ENCODE results near the gene RDH5.

The RDH5 gene

GRCh38 chr12:55684761-55685370, 35.3 kb upstream of the RDH5 start:
- Histone ChIP-seq H3K27me3 (ENCODE audit: control insufficient read depth in 1 of 2, insufficient read depth in 2 of 2, low read length in 2 of 2) (no peaks in the 10 kb centered on the region), H3K36me3 (ENCODE audit: control insufficient read depth in 1 of 2, insufficient read depth in 2 of 2, low read length in 2 of 2) (peaks cover 0 to 23% of the 10 kb centered on the region in 2 donors), H3K27ac (ENCODE audit: low read depth, low read length) (no peak overlapping the region), H3K4me3 (ENCODE audit: low read depth in 1 of 2, low read length in 2 of 2) (no peak overlapping the region), H3K9me3 (ENCODE audit: control insufficient read depth in 1 of 2, low read length in 2 of 2) (no peaks in the 10 kb centered on the region), H3K4me1 (ENCODE audit: control insufficient read depth in 1 of 2, insufficient read depth in 2 of 2, low read length in 2 of 2) (peaks cover 9 to 13% of the 10 kb centered on the region in 2 donors), H3K9ac (ENCODE audit: low read depth in 1 of 2, low read length in 2 of 2) (no peak overlapping the region)

GRCh38 chr12:55685671-55686070, 34.5 kb upstream of the RDH5 start:
- Histone ChIP-seq H3K4me1 (ENCODE audit: control insufficient read depth in 1 of 2, insufficient read depth in 2 of 2, low read length in 2 of 2) (peaks cover 9 to 13% of the 10 kb centered on the region in 2 donors), H3K27me3 (ENCODE audit: control insufficient read depth in 1 of 2, insufficient read depth in 2 of 2, low read length in 2 of 2) (no peaks in the 10 kb centered on the region), H3K9me3 (ENCODE audit: control insufficient read depth in 1 of 2, low read length in 2 of 2) (no peaks in the 10 kb centered on the region), H3K9ac (ENCODE audit: low read depth in 1 of 2, low read length in 2 of 2) (no peak overlapping the region), H3K27ac (ENCODE audit: low read depth, low read length) (no peak overlapping the region), H3K4me3 (ENCODE audit: low read depth in 1 of 2, low read length in 2 of 2) (no peak overlapping the region), H3K36me3 (ENCODE audit: control insufficient read depth in 1 of 2, insufficient read depth in 2 of 2, low read length in 2 of 2) (peaks cover 0 to 23% of the 10 kb centered on the region in 2 donors)

- H3K36me3 ChIP-seq (ENCODE audit: control insufficient read depth in 1 of 2, insufficient read depth in 2 of 2, low read length in 2 of 2): peaks cover 0 to 23% of the 10 kb centered on the region in 2 donors
- H3K4me1 ChIP-seq (ENCODE audit: control insufficient read depth in 1 of 2, insufficient read depth in 2 of 2, low read length in 2 of 2): peaks cover 3 to 7% of the 10 kb centered on the region in 2 donors
- no peaks in the 10 kb centered on the region for H3K9me3 ChIP-seq (ENCODE audit: control insufficient read depth in 1 of 2, low read length in 2 of 2)
- no peak overlapping the region for H3K9ac ChIP-seq (ENCODE audit: low read depth in 1 of 2, low read length in 2 of 2)
- no peak overlapping the region for H3K4me3 ChIP-seq (ENCODE audit: low read depth in 1 of 2, low read length in 2 of 2)
- no peaks in the 10 kb centered on the region for H3K27me3 ChIP-seq (ENCODE audit: control insufficient read depth in 1 of 2, insufficient read depth in 2 of 2, low read length in 2 of 2)
- no peak overlapping the region for H3K27ac ChIP-seq (ENCODE audit: low read depth, low read length)
Measured at GRCh38 chr12:55686366-55687010, 33.7 kb upstream of the RDH5 start.

GRCh38 chr12:55687746-55688145, 32.4 kb upstream of the RDH5 start:
- H3K27me3 ChIP-seq (ENCODE audit: control insufficient read depth in 1 of 2, insufficient read depth in 2 of 2, low read length in 2 of 2): no peaks in the 10 kb centered on the region

GRCh38 chr12:55688716-55689655, 31.2 kb upstream of the RDH5 start:
- no peak overlapping the region for H3K27ac ChIP-seq (ENCODE audit: low read depth, low read length)
- no peak overlapping the region for H3K9ac ChIP-seq (ENCODE audit: low read depth in 1 of 2, low read length in 2 of 2)
- H3K36me3 ChIP-seq (ENCODE audit: control insufficient read depth in 1 of 2, insufficient read depth in 2 of 2, low read length in 2 of 2): peaks cover 0 to 28% of the 10 kb centered on the region in 2 donors
- H3K4me3 ChIP-seq (ENCODE audit: low read depth in 1 of 2, low read length in 2 of 2): no peak overlapping the region
- no peaks in the 10 kb centered on the region for H3K4me1 ChIP-seq (ENCODE audit: control insufficient read depth in 1 of 2, insufficient read depth in 2 of 2, low read length in 2 of 2)
- no peaks in the 10 kb centered on the region for H3K9me3 ChIP-seq (ENCODE audit: control insufficient read depth in 1 of 2, low read length in 2 of 2)
- H3K27me3 ChIP-seq (ENCODE audit: control insufficient read depth in 1 of 2, insufficient read depth in 2 of 2, low read length in 2 of 2): no peaks in the 10 kb centered on the region

More at GRCh38 chr12:55687746-55688145, 32.4 kb upstream of the RDH5 start:
- no peak overlapping the region for H3K4me3 ChIP-seq (ENCODE audit: low read depth in 1 of 2, low read length in 2 of 2)
- peaks cover 0 to 26% of the 10 kb centered on the region in 2 donors for H3K36me3 ChIP-seq (ENCODE audit: control insufficient read depth in 1 of 2, insufficient read depth in 2 of 2, low read length in 2 of 2)
- H3K9ac ChIP-seq (ENCODE audit: low read depth in 1 of 2, low read length in 2 of 2): no peak overlapping the region
- peaks cover 3% of the 10 kb centered on the region in 2 donors for H3K4me1 ChIP-seq (ENCODE audit: control insufficient read depth in 1 of 2, insufficient read depth in 2 of 2, low read length in 2 of 2)
- no peak overlapping the region for H3K27ac ChIP-seq (ENCODE audit: low read depth, low read length)
- no peaks in the 10 kb centered on the region for H3K9me3 ChIP-seq (ENCODE audit: control insufficient read depth in 1 of 2, low read length in 2 of 2)

GRCh38 chr12:55692631-55693322, 27.4 kb upstream of the RDH5 start:
- H3K9ac ChIP-seq (ENCODE audit: low read depth in 1 of 2, low read length in 2 of 2): no peak overlapping the region
- H3K27me3 ChIP-seq (ENCODE audit: control insufficient read depth in 1 of 2, insufficient read depth in 2 of 2, low read length in 2 of 2): no peaks in the 10 kb centered on the region
- H3K4me1 ChIP-seq (ENCODE audit: control insufficient read depth in 1 of 2, insufficient read depth in 2 of 2, low read length in 2 of 2): no peaks in the 10 kb centered on the region
- H3K9me3 ChIP-seq (ENCODE audit: control insufficient read depth in 1 of 2, low read length in 2 of 2): no peaks in the 10 kb centered on the region
- H3K4me3 ChIP-seq (ENCODE audit: low read depth in 1 of 2, low read length in 2 of 2): no peak overlapping the region
- no peak overlapping the region for H3K27ac ChIP-seq (ENCODE audit: low read depth, low read length)
- peaks cover 0 to 9% of the 10 kb centered on the region in 2 donors for H3K36me3 ChIP-seq (ENCODE audit: control insufficient read depth in 1 of 2, insufficient read depth in 2 of 2, low read length in 2 of 2)

- Histone ChIP-seq H3K4me3 (ENCODE audit: low read depth in 1 of 2, low read length in 2 of 2) (no peak overlapping the region), H3K9me3 (ENCODE audit: control insufficient read depth in 1 of 2, low read length in 2 of 2) (no peaks in the 10 kb centered on the region), H3K36me3 (ENCODE audit: control insufficient read depth in 1 of 2, insufficient read depth in 2 of 2, low read length in 2 of 2) (peaks cover 0 to 6% of the 10 kb centered on the region in 2 donors), H3K9ac (ENCODE audit: low read depth in 1 of 2, low read length in 2 of 2) (no peak overlapping the region), H3K4me1 (ENCODE audit: control insufficient read depth in 1 of 2, insufficient read depth in 2 of 2, low read length in 2 of 2) (no peaks in the 10 kb centered on the region), H3K27me3 (ENCODE audit: control insufficient read depth in 1 of 2, insufficient read depth in 2 of 2, low read length in 2 of 2) (no peaks in the 10 kb centered on the region), H3K27ac (ENCODE audit: low read depth, low read length) (no peak overlapping the region)
Measured at GRCh38 chr12:55693323-55694187, 26.6 kb upstream of the RDH5 start.

- Histone ChIP-seq H3K27ac (ENCODE audit: low read depth, low read length) (no peak overlapping the region), H3K9me3 (ENCODE audit: control insufficient read depth in 1 of 2, low read length in 2 of 2) (no peaks in the 10 kb centered on the region), H3K36me3 (ENCODE audit: control insufficient read depth in 1 of 2, insufficient read depth in 2 of 2, low read length in 2 of 2) (peaks cover 0 to 6% of the 10 kb centered on the region in 2 donors), H3K9ac (ENCODE audit: low read depth in 1 of 2, low read length in 2 of 2) (no peak overlapping the region), H3K4me1 (ENCODE audit: control insufficient read depth in 1 of 2, insufficient read depth in 2 of 2, low read length in 2 of 2) (peaks cover 0 to 2% of the 10 kb centered on the region in 2 donors), H3K27me3 (ENCODE audit: control insufficient read depth in 1 of 2, insufficient read depth in 2 of 2, low read length in 2 of 2) (no peaks in the 10 kb centered on the region), H3K4me3 (ENCODE audit: low read depth in 1 of 2, low read length in 2 of 2) (no peak overlapping the region)
Measured at GRCh38 chr12:55694188-55694515, 26.0 kb upstream of the RDH5 start.

GRCh38 chr12:55694651-55695050, 25.5 kb upstream of the RDH5 start:
- H3K4me1 ChIP-seq (ENCODE audit: control insufficient read depth in 1 of 2, insufficient read depth in 2 of 2, low read length in 2 of 2): peaks cover 5 to 7% of the 10 kb centered on the region in 2 donors
- H3K27ac ChIP-seq (ENCODE audit: low read depth, low read length): no peak overlapping the region
- H3K27me3 ChIP-seq (ENCODE audit: control insufficient read depth in 1 of 2, insufficient read depth in 2 of 2, low read length in 2 of 2): no peaks in the 10 kb centered on the region
- no peaks in the 10 kb centered on the region for H3K9me3 ChIP-seq (ENCODE audit: control insufficient read depth in 1 of 2, low read length in 2 of 2)
- no peak overlapping the region for H3K4me3 ChIP-seq (ENCODE audit: low read depth in 1 of 2, low read length in 2 of 2)
- peaks cover 0 to 6% of the 10 kb centered on the region in 2 donors for H3K36me3 ChIP-seq (ENCODE audit: control insufficient read depth in 1 of 2, insufficient read depth in 2 of 2, low read length in 2 of 2)
- H3K9ac ChIP-seq (ENCODE audit: low read depth in 1 of 2, low read length in 2 of 2): no peak overlapping the region
